A673 (cell line): ENCODE results near the gene MYD88. TPM values are rescaled to one million over a fixed set of nuclear protein-coding genes. Genes with fewer than 3 reads are reported as not detected.

Experiments
- BruUV-seq: library from RNA; stranded (reverse); fragments of 400-500 nt; replicated peaks from 2 replicates; lab custom pipeline; 2021; lab: Mats Ljungman, UMichigan
- CTCF ChIA-PET: fragments of 300-600 bp; sonication (Branson Sonifier 250); formaldehyde crosslinking; loops from one replicate; lab custom pipeline; 2022; ENCODE audit warnings: antibody characterized with exemption; lab: Charles Lee
- POLR2A ChIA-PET: fragments of 300-600 bp; sonication (Branson Sonifier 250); formaldehyde crosslinking; loops from one replicate; lab custom pipeline; 2022; ENCODE audit warnings: antibody characterized with exemption; ENCODE audit not compliant: low non-redundant PET; lab: Charles Lee
- DNase-seq: peaks from one replicate; pipeline ENCODE4 v3.0.0-alpha.2; 2015; ENCODE audit warnings: low spot score
- H3K27ac ChIP-seq: fragments of 200-600 bp; sonication (generic); 2 replicates; pipeline ENCODE4 v1.5.1; 2016; ENCODE audit warnings: mixed run types, low read depth, mild to moderate bottlenecking, mixed read lengths, antibody characterized with exemption, low read length; ENCODE audit not compliant: poor library complexity, severe bottlenecking
- H3K27me3 ChIP-seq: fragments of 200-600 bp; sonication (generic); replicated peaks from 2 replicates; pipeline ENCODE4 v1.6.1; 2017; ENCODE audit warnings: mixed run types, low read depth, mild to moderate bottlenecking, mixed read lengths, antibody characterized with exemption, low read length; ENCODE audit not compliant: insufficient read depth, poor library complexity
- H3K36me3 ChIP-seq: fragments of 200-600 bp; sonication (generic); 2 replicates; pipeline ENCODE4 v1.6.1; 2016; ENCODE audit warnings: mixed run types, mild to moderate bottlenecking, mixed read lengths, antibody characterized with exemption, low read length; ENCODE audit not compliant: insufficient read depth, poor library complexity, severe bottlenecking
- H3K4me1 ChIP-seq: fragments of 200-600 bp; sonication (generic); 2 replicates; pipeline ENCODE4 v1.6.1; 2017; ENCODE audit warnings: mixed run types, mild to moderate bottlenecking, mixed read lengths, antibody characterized with exemption, low read length; ENCODE audit not compliant: insufficient read depth, poor library complexity, severe bottlenecking
- H3K4me3 ChIP-seq: fragments of 200-600 bp; sonication (generic); 2 replicates; pipeline ENCODE4 v1.5.1; 2016; ENCODE audit warnings: low read depth, mixed run types, mild to moderate bottlenecking, mixed read lengths, low read length; ENCODE audit not compliant: poor library complexity, severe bottlenecking
- H3K9me3 ChIP-seq: fragments of 200-600 bp; sonication (generic); 2 replicates; pipeline ENCODE4 v1.6.1; 2016; ENCODE audit warnings: mixed run types, low read depth, mild to moderate bottlenecking, mixed read lengths, antibody characterized with exemption, low read length; ENCODE audit not compliant: poor library complexity, severe bottlenecking
- EZH2 ChIP-seq: fragments of 200-600 bp; sonication (generic); IDR thresholded peaks from 2 replicates; pipeline ENCODE4 v1.6.1; 2017; ENCODE audit warnings: borderline replicate concordance, low read depth, mild to moderate bottlenecking, mixed read lengths, antibody characterized with exemption, low read length; ENCODE audit not compliant: poor library complexity, severe bottlenecking
- intact Hi-C: fragments of 100-400 bp; cut with micrococcal nuclease; formaldehyde crosslinking; loops from one replicate; pipeline ENCODE4 v1.10.0; 2022; ENCODE audit not compliant: unreplicated experiment
- total RNA-seq: library from RNA; stranded (reverse); gene quantifications from 2 replicates; pipeline ENCODE4 v1.2.3, GENCODE V29; 2021
- TF ChIP-seq, protein P1 (sequence below): fragments of 300-800, 200-600 bp; sonication (generic); conservative IDR thresholded peaks from 2 replicates; pipeline ENCODE4 v1.5.1; 2017; ENCODE audit warnings: low read depth, mild to moderate bottlenecking, antibody characterized with exemption, low read length, moderate library complexity, mixed read lengths

MYD88 gene
- total RNA-seq, 1 experiment from 2014 or later = 11.9 TPM

DNA sequence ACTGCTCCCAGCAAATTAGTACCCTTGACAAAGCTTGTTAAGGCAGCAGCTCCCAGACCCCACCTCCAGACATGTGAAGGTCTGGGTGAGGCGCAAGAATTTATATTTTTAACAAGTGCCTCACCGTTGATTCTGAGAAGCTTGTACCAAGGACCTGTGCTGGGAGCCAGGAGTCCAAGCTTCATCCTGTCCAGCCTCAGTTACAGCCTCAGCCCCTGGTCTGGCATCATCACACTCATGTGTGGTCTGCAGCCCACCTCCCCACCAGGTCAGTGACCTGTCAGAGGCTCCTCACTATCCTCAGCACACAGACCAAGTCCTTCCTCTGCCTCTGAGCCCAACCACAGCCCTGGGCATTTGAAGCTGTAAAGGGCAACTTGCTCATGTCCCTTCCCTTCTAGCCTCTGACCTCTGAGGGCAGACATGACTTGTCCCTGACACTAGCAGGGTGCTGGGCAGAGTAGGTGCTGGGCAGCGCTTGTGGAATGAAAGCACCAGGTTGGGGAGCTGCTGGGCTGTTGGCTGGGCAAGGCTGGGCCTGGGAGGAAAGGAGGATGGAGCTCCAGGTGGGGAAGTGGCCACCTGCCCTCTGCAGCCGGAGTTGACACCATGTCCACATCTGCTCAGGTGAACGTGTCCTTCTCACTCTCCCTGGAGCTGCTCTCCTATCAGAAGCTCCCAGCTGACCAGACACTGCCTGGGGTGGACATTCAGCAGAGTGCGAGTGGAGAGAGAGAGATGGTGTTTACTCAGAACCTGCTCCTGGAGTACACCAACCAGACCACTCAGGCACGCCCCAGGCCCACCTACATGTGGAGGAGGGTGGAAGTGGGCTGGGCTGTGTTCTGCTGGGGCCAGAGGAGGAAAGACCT lies 18.4 kb upstream of the MYD88 start:
- Histone ChIP-seq H3K4me1 (no peaks in the 10 kb centered on the region), H3K9me3 (no peaks in the 10 kb centered on the region), H3K36me3 (no peaks in the 10 kb centered on the region), H3K4me3 (no peak overlapping the region), H3K27ac (no peak overlapping the region), H3K27me3 (no peaks in the 10 kb centered on the region)
- TF ChIP-seq, protein P1, sequence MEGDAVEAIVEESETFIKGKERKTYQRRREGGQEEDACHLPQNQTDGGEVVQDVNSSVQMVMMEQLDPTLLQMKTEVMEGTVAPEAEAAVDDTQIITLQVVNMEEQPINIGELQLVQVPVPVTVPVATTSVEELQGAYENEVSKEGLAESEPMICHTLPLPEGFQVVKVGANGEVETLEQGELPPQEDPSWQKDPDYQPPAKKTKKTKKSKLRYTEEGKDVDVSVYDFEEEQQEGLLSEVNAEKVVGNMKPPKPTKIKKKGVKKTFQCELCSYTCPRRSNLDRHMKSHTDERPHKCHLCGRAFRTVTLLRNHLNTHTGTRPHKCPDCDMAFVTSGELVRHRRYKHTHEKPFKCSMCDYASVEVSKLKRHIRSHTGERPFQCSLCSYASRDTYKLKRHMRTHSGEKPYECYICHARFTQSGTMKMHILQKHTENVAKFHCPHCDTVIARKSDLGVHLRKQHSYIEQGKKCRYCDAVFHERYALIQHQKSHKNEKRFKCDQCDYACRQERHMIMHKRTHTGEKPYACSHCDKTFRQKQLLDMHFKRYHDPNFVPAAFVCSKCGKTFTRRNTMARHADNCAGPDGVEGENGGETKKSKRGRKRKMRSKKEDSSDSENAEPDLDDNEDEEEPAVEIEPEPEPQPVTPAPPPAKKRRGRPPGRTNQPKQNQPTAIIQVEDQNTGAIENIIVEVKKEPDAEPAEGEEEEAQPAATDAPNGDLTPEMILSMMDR = no peak
- no peak for TF ChIP-seq EZH2
- intact Hi-C loops = loop anchor here (5.0 to 10.0 kb wide), 2 partner anchors 165 to 362 kb away; partner anchors contain the start of gene SLC22A14
- DNase-seq = no peak
- ChIA-PET CTCF (no interaction called here), POLR2A (no interaction called here)
- no TSS peak for BruUV-seq

DNA sequence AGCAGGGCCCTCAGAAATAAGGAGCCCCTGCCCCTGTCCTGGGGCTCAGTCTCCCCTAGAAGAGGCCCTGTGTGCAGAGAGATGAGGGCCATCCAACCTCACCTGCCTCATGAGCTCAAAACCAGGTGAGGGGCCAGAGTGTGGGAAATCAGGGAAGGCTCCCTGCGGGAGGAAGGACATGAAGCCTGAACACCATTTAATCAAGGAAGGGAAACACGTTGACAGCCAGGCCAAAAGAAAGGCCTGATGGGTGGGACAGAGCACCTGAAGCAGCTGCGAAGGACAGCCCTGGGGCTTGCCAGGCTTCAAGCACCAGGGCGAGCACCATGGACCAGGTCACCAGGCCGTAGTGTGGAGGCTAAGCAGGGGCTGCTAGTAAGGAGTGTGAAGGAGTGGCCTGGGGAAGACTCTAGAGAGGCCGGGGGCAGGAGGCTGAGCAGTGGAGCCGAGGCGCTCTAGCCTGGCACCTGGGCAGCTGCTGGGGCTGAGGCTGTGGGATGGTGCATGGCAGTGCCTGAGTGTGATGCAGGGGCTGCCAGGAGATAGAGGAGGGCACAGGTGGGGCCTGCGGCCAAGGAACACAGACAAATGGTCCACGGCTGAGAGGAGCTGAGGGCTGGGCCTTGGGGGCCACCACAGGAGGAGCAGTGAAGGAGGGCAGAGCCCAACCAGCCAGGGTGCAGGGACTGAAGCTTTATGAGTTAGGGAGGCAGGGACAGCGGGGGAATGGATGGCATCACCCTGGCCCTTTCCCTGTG lies 17.6 kb upstream of the MYD88 start:
- Histone ChIP-seq H3K36me3 (no peaks in the 10 kb centered on the region), H3K4me1 (no peaks in the 10 kb centered on the region), H3K4me3 (no peak overlapping the region), H3K27me3 (no peaks in the 10 kb centered on the region), H3K9me3 (no peaks in the 10 kb centered on the region), H3K27ac (no peak overlapping the region)
- CTCF ChIA-PET = no interaction called here
- no peak for TF ChIP-seq EZH2
- TF ChIP-seq, protein P1 = no peak
- DNase-seq = no peak
- BruUV-seq = no TSS peak
- POLR2A ChIA-PET = no interaction called here
- intact Hi-C loops = no loop called here

DNA sequence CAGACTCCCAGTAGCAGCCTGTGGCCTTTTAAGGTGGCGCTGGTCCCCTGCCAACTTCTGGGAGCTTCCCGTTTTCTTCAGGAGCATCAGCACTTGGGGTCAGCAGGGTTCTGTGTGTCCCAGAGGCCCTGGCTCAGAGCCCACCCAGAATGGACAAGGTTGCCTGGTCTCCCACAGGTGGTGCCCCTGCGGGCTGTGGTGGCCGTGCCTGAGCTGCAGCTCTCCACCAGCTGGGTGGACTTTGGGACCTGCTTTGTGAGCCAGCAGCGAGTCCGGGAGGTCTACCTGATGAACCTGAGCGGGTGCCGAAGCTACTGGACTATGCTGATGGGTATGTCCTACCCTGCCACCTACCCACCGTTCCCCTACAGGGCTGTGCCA lies 17.0 kb upstream of the MYD88 start:
- CTCF ChIA-PET = no interaction called here
- TF ChIP-seq EZH2 = no peak
- TF ChIP-seq, protein P1 = no peak
- Histone ChIP-seq H3K4me3 (no peak overlapping the region), H3K36me3 (peaks cover 4% of the 10 kb centered on the region), H3K9me3 (no peaks in the 10 kb centered on the region), H3K27ac (no peak overlapping the region), H3K27me3 (no peaks in the 10 kb centered on the region), H3K4me1 (no peaks in the 10 kb centered on the region)
- no TSS peak for BruUV-seq
- intact Hi-C loops = no loop called here
- no peak for DNase-seq
- POLR2A ChIA-PET = no interaction called here
